ENCODE results near the gene TPRA1.
"Not testable (repeated sequence)": the region's sequence is repeated elsewhere in the genome, so short reads cannot be mapped to it uniquely, and the experiment has no call there.

The TPRA1 gene

DNA sequence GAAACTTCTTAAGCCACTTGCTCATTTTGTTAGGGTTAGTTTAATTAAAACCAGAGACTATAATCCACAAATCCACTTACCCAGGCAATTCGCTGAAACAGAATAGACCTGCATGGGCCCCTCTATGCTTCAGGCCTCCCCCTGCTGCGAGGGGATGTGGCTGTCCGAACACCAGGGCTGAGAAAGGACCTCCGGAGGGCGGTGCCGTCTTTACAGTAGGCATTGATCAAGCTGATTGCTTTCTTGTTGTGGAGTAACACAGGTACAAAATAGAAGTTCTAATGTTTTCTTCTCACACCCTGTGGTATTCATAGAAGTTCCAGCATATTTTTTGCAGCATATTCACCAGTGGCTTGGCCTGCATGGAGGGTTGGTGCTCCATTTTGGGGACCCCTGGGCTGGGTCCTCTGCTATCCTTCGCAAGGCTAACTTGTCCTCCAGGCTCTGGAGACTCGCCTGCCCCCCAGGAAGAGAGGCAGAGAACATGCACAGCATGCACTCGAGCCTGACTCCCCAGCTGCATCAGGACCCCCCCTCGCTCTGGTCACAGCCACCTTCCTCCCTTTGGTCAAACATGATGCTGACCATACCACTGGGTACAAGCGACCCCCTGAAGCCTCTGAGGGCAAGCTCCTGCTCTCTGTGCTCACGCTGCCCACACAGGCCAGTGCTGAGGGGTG is 55.3 kb downstream of the TPRA1 start:
- DNase-seq: no peak

DNA sequence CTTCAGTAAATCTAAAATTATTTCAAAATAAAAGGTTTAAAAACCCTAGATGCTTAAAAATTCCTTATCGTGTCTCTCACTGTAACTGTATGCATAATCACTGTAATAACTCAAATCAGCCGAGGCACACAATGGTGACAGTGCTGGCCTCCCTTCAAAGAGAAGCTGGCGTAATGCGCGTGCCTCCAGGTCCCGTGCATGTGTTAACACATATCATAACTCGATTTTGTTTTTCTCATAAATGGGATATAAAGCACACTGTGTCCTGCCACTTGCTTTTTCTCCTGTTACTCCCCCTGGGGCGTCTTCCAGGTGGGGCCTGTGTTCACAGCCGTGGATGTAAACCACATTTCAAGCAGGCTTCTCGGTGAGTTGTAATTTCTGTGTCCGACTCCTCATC is 56.0 kb downstream of the TPRA1 start:
- no peak for DNase-seq

DNA sequence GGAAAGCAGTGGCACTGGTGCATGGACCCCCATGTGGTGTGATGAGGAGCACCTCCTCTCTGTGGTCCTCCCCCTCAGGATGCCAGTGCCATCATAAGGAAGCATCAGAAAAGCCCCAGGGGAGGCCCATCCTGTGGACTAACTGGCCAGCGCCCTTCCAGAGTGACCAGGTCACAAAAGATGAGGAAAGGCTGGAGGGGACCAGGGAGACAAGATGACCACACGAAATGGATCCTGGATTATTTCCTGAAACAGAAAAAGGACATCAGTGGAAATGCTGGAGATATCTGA is 56.4 kb downstream of the TPRA1 start:
- DNase-seq: no peak

DNA sequence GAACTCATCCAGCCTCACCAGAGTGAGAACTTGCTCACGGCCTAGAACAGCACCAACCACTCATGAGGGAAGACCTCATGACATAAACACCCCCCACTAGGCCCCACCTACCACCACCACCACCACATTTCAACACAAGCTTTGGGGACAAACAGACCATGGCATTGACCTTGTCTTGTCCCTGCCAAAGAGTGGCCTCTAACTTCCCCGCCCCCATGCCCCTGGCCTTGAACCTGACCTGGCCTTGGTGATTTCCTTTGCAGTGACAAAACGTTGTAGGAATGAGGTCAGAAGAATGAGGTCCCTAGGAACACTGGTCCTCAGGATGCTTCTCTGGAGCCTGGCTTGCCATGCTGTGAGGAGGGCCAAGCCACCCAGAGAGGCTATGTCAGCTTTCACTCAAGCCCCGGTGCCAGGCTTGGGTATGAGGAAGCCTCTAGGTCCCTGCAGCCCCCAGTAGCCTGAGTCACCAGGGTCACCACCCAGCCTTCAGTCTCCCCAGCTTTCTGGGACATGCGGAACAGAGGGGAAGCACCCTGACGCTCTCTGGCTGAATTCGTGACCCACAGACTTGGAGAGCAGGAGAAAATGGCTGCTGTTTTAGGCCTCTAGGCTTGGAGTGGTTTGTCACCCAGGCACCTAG is 57.9 kb downstream of the TPRA1 start:
- no peak for DNase-seq

DNA sequence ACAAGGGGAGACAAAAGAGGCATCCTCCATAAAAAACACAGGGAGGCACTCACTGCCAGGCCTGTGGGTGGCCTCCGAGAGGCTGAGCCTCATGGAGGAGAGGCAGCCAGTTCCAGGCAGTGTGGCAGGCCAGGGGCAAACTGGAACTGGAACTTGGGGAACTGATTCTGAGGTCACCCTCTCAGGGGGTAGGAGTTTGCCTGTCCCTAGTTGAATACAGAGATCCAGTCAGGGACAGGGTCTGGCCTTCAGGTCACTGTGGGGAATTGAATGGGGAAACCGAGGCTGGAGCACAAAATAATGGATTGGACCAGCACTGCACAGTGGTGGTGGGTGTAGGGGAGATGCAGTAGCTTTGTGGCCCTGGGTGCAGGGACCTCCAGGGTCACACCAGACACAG is 58.7 kb downstream of the TPRA1 start:
- DNase-seq: no peak

DNA sequence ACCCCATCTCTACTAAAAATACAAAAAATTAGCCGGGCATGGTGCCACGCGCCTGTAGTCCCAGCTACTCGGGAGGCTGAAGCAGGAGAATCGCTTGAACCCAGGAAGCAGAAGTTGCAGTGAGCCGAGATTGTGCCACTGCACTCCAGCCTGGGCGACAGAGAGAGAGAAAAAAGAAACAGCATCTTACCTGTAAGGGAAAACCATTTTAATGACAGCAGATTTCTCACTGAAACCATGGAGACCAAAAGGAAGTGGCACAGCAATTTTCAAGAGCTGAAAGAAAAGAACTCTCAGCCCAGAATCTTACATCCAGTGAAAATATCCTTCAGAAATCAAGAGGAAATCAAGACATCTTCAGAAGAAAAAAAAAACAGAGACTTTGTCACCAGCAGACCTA is 59.7 kb downstream of the TPRA1 start:
- not testable (repeated sequence) for DNase-seq

DNA sequence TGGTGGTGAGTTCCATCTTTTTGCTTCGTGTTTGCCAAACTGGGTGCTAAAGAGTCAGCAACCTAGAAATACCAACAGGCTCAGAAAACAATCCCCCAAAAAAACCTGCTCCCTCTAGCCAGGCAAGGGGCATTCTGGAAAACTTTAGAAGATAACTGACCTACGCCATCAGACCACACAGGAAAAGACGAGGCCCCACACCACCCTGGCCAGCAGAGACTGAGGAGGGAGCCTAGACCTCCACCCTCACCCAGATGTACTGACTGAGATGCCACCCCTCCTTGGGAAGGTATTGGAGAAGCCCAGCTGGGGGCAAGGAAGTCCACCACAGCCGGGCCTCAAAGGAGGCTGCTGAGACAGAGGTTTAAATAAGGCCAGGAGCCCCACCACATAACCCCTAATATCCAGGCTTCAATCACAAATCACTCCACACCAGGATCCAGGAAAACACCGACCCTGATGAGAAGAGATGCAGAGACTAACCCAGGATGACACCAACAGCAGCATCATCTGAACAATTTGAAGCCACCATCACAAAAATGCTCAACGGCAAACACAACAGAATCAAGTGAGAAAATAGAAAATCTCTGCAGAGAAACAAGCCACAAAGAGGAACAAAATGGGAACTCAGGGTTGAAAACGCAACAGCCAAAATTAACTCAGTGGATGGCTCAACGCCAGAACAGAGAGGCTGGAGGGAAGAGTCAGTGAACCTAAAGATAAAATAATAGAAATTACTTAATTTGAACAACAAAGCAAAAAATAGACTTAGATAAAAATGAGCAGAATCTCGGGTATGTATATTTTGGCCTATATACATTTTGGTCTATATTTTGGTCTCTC is 61.0 kb downstream of the TPRA1 start:
- no peak for DNase-seq

DNA sequence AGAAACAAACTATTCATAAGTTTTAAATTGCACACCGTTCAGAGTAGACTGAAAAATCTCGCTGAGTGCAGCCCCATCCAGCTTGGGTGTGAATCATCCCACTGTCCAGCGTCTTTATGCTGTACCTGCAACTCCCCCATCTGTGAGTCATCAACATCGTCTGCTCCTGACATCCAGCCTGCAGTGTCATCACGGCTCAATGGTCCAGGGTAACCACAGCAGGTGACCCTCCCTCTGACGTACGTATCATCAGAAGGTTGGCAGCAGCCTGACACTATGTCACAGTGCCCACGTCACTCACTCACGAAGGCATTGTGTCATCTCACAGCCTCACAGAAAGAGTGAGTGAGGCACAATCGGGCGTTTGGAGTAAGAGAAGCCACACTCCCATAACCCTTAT is 65.2 kb downstream of the TPRA1 start:
- no peak for DNase-seq

DNA sequence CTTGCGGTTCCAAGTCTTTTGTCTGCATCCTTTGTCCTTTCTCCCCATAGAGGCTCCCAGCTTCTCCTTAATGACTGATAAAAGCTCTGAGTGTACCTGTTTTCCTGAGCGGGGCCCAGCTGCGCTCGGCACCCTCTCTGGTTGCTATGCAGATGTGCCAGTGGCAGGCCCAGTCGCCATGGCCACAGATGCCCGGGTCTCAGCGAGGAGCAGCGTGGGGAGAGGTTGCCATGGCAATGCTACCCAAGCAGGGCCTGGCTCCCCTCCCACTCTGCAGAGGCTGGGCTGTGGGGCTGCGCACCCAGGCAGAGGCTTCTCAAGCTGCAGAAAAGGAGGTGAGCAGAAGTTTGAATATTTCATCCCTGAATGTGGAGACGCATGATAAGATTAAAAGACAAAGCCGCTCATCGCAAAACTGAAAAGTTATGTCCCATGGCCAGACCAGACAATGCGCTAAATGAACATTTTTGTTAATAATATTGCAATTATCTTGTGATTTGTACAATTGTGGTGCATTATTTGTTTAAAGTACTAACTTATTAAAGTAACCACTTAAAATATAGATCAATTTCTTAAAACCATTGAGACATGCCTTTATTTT is 66.1 kb downstream of the TPRA1 start:
- no peak for DNase-seq
